ENCODE data around the gene ST3GAL4. TPM values are rescaled to one million over a fixed set of nuclear protein-coding genes. Genes with fewer than 3 reads are reported as not detected.
A peak's percentile ranks its signal among the peaks of the same experiment; 100 is the strongest.

The ST3GAL4 gene
- total and polyA plus RNA-seq, 8 donors: 9.9 to 31.0 (median 15.7) TPM; not detected in 1

- peaks cover 0 to 19% (median 9%) of the 10 kb centered on the region in 4 donors for H3K4me1 ChIP-seq
- no peak for DNase-seq
- no peaks in the 10 kb centered on the region for H3K27me3 ChIP-seq
- peak overlapping the region in 4 of 5 donors; percentile 47 to 67 (median 64) for H3K27ac ChIP-seq
- 82 to 91% (median 84%) methylated on average over 10 of the region's 10 CpGs for WGBS, 5 donors
- TF ChIP-seq POLR2AphosphoS5 (IDR thresholded peaks at IDR 0.05) (no peak), EP300 (IDR thresholded peaks at IDR 0.05) (no peak), CTCF (IDR thresholded peaks at IDR 0.05) (no peak), POLR2A (IDR thresholded peaks at IDR 0.05) (no peak)
- H3K4me3 ChIP-seq: no peak overlapping the region
- H3K36me3 ChIP-seq: no peaks in the 10 kb centered on the region
- no peaks in the 10 kb centered on the region for H3K9me3 ChIP-seq
- intact Hi-C loops (cut with DNase I; ENCODE audit: low total_unique reads): loop anchor here (10.0 kb wide), 1 partner anchor 914 kb away; no protein-coding TSS in a partner anchor
Observed at GRCh38 chr11:126430581-126431335, 75.3 kb downstream of the ST3GAL4 start.

DNA sequence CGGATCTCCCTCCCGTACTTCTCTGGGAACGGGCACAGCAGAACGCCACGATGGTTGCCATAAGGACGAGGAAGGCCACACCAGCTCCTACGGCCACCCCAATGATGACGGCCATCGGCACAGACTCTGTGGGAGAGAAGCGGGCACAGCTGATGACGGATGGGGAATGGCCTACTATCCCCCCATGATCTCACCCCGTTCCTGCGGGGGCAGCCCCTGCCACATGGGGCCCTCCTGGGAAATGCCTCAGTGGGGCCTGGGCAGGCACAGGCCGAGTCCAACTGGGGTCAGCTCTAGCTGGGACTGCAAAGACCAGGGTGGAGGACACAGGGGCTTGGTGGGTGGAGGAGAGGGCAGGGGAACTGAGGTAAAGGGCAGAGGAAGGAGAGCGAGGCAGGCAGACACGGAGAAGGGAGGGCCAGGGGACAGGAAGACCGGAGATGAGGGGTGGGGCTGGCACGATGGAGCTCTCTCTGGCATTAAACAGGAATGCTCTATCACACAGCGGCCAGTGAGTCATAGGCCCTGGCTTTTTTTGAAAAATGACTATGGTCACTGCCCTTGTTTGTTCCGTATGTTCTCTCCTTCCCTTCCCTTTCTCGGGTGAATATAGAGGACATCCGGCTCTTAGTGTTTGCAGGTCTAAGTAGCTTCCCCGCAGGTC lies 76.0 kb downstream of the ST3GAL4 start:
- intact Hi-C loops (cut with DNase I; ENCODE audit: low total_unique reads): loop anchor here (10.0 kb wide), 1 partner anchor 913 kb away; no protein-coding TSS in a partner anchor
- no peaks in the 10 kb centered on the region for H3K36me3 ChIP-seq
- peaks cover 0 to 19% (median 9%) of the 10 kb centered on the region in 4 donors for H3K4me1 ChIP-seq
- TF ChIP-seq CTCF (IDR thresholded peaks at IDR 0.05) (no peak), POLR2AphosphoS5 (IDR thresholded peaks at IDR 0.05) (no peak), EP300 (IDR thresholded peaks at IDR 0.05) (no peak), POLR2A (IDR thresholded peaks at IDR 0.05) (no peak)
- H3K27me3 ChIP-seq: no peaks in the 10 kb centered on the region
- DNase-seq: peak in 1 of 2 donors; percentile 38
- WGBS, 5 donors: 73 to 79% (median 79%) methylated on average over 20 to 23 of the region's 23 CpGs
- no peaks in the 10 kb centered on the region for H3K9me3 ChIP-seq
- H3K4me3 ChIP-seq: no peak overlapping the region
- H3K27ac ChIP-seq: peak overlapping the region in 4 of 5 donors; percentile 59 to 67 (median 64)

DNA sequence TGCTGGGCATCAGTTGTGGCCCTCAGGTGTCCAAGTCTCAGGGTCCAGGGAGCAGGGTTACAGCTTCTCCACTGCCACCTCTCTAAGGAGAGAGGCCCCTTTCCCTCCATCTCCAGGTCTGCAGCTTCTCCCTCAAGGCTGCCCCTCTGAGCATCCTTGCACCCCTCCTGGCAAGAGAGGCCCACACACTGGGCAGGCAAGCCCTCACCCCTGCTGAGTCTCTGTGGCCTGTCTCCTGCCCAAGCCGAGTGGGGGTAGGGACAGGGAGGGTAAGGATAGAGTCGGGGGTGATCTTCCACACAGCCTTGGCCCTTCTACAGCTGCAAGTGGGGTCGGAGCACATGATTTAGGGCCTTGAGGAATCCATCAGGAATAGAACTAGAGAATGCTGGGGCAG lies 76.6 kb downstream of the ST3GAL4 start:
- intact Hi-C loops (cut with DNase I; ENCODE audit: low total_unique reads): loop anchor here (10.0 kb wide), 1 partner anchor 913 kb away; no protein-coding TSS in a partner anchor
- Histone ChIP-seq H3K36me3 (no peaks in the 10 kb centered on the region), H3K4me3 (no peak overlapping the region), H3K27me3 (no peaks in the 10 kb centered on the region), H3K9me3 (no peaks in the 10 kb centered on the region), H3K27ac (peak overlapping the region in 4 of 5 donors; percentile 59 to 67 (median 64)), H3K4me1 (peaks cover 0 to 16% (median 9%) of the 10 kb centered on the region in 4 donors)
- 30 to 67% (median 63%) methylated on average over 3 of the region's 3 CpGs for WGBS, 5 donors
- DNase-seq: no peak
- TF ChIP-seq EP300 (IDR thresholded peaks at IDR 0.05) (no peak), POLR2A (IDR thresholded peaks at IDR 0.05) (no peak)

- no peak overlapping the region for H3K4me3 ChIP-seq
- WGBS, 5 donors: 77 to 89% (median 84%) methylated on average over 5 to 6 of the region's 6 CpGs
- intact Hi-C loops (cut with DNase I; ENCODE audit: low total_unique reads): loop anchor here (10.0 kb wide), 1 partner anchor 912 kb away; no protein-coding TSS in a partner anchor
- peaks cover 0 to 15% (median 9%) of the 10 kb centered on the region in 4 donors for H3K4me1 ChIP-seq
- no peaks in the 10 kb centered on the region for H3K9me3 ChIP-seq
- H3K36me3 ChIP-seq: no peaks in the 10 kb centered on the region
- no peaks in the 10 kb centered on the region for H3K27me3 ChIP-seq
- no peak for TF ChIP-seq POLR2AphosphoS5 (IDR thresholded peaks at IDR 0.05)
- TF ChIP-seq CTCF (IDR thresholded peaks at IDR 0.05): no peak
- TF ChIP-seq EP300 (IDR thresholded peaks at IDR 0.05): no peak
- no peak for TF ChIP-seq POLR2A (IDR thresholded peaks at IDR 0.05)
- DNase-seq: no peak
- H3K27ac ChIP-seq: peak overlapping the region in 3 of 5 donors; percentile 63 to 67 (median 65)
Observed at GRCh38 chr11:126432525-126432924, 77.0 kb downstream of the ST3GAL4 start.
